HTERT RPE-1 (cell line): ENCODE measurements around the gene HK3.
"Not testable (repeated sequence)": the region's sequence is repeated elsewhere in the genome, so short reads cannot be mapped to it uniquely, and the experiment has no call there.

Experiments used
- in situ Hi-C: fragments of 300-500 bp; cut with MboI; formaldehyde crosslinking; loops from 4 replicates; pipeline ENCODE4 v1.14.3; 2020; ENCODE audit warnings: low sequenced_read_pairs

The HK3 gene

DNA sequence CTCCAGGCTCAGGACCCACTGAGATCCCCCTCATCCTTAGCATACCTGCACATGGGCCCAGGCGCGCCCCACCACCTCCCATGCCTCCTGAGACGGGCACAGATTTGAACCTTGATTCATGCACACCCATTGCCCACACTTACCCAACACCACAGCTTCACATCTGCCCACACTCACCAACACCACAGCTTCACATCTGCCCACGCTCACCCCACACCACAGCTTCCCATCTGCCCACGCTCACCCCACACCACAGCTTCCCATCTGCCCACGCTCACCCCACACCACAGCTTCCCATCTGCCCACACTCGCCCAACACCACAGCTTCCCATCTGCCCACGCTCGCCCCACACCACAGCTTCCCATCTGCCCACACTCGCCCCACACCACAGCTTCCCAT lies 28.5 kb downstream of the HK3 start:
- in situ Hi-C loops = not testable (repeated sequence)

DNA sequence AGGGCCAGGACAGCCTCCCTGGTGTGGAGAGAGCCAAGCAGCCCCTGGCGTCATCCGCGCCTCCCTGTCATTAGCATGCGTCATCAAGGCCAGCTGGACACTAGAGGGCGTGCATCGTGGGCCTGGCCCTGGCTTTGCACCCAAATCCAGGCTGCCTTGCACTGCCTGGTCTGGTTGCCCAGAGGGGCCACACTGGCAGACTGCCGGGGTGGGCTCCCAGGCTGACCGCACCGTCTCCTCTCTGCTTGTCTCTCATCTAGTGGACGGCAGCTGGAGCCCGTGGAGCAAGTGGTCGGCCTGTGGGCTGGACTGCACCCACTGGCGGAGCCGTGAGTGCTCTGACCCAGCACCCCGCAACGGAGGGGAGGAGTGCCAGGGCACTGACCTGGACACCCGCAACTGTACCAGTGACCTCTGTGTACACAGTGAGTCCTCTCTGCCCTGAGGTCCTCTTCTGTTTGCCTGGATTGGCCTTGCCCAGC lies 29.0 kb downstream of the HK3 start:
- in situ Hi-C loops = no loop called here

DNA sequence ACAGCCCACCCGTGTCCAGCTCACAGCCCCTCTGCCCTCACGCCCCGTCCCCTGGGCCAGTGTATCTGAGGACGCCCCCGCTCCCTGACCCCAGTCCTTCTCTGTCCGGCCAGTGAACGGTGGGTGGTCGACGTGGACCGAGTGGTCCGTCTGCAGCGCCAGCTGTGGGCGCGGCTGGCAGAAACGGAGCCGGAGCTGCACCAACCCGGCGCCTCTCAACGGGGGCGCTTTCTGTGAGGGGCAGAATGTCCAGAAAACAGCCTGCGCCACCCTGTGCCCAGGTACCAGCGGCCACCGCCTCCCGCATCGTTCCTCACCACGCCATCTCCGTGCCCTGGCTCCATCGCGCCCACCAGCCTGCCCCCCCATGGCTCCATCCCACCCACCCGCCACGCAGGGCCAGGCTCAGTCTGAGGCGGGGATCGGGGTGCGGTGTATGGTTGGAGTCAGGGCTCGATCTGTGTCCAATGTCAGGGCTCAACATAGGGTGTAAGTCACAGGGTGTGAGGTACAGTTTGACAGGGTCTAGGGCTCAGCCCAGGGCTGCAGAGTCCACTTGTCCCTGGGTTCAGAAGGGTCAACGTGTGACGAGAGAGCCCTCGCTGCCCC lies 29.5 kb downstream of the HK3 start:
- in situ Hi-C loops = no loop called here

DNA sequence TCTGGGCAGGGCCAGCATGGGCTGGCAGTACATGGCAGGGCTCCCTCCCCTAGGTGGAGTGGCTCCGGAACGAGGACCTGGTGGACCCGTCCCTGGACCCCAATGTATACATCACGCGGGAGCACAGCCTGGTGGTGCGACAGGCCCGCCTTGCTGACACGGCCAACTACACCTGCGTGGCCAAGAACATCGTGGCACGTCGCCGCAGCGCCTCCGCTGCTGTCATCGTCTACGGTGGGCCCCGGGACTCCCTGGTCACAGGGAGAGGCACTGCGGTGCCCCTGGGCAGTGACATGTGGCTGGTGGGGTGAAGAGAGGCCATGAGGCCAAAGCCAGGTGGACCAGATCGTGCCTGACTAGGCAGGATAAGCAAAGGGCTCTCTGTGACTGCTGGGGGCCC lies 30.4 kb downstream of the HK3 start:
- in situ Hi-C loops = no loop called here

DNA sequence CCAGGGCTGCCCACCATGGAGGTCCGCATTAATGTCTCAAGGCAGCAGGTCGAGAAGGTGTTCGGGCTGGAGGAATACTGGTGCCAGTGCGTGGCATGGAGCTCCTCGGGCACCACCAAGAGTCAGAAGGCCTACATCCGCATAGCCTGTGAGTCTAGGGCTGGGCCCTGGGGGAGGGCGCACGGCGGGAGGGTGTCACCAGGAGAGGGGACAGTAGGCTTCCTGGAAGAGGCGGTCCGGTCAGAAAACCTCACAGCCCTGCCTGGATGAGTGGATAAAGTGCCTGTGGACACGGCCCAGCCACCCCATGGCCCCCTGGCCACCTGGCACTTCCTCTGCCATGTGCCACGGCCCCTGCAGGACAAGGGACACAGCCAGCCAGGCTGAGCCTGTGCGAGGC lies 31.0 kb downstream of the HK3 start:
- in situ Hi-C loops = no loop called here

DNA sequence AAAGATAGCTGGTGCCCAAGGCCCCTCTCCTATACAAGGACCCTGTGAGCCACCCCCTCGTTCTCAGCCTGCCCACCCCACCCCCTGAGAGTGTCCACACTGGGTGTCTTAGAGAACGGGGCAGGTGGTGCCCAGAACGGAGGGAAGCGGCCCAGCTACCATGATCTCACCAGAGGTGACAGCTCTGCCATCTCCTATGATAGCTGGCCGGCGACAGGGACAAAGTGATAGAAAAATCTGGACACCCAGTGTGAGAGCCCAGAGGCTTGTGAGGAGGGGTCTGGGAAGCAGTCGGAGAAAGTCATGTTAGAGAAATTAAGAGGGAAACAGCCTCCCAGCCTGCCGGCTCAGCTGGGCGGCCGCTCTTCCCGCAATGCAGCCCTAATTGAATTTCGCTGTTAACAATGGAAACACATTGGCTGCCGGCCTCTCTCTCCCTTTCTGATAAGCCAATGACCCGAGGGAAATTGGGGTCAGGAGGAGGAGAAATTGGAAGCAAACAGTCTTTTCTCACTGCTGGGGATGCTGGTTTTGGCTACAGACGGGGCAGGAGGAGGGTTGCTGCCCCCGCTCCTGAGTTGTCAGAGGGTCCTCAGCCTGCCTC lies 32.3 kb downstream of the HK3 start:
- in situ Hi-C loops = no loop called here

DNA sequence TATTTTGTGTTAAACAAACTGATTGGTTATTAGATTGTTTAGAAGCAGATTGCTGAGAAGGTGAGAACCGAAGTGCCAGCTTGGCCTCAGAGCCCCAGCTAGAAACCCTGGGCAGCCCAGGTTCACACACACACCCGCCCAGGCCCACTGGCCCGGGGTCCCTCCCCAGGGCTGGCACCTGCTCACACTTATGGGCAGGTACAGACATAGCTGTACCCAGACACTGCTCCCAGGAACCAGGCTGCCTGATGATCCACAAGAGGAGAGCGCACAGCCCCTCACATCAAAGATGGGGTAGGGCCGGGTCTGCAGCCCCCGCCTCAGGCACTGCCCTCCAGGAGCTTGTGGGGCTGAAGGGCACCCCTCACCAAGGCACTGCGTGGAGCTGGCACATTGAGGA lies 33.2 kb downstream of the HK3 start:
- in situ Hi-C loops = no loop called here

DNA sequence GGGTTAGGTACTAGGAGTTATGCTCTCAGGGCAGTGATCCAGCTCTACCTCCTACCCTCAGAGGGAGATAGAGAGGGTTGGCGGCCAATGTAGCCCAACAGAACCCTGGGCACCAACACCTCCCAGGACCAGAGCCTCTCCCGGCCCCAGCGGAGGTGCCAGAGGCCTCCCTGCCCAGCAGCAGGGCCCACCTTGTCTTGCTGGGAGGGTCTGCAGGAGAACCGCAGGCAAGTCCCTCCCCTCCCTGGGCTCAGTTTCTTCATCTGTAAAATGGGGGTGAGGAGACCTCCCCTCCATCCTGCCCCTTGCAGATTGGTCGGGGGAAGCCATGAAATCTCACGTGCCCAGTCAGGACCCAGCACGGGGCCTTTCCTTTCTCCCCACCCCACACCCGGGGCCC lies 34.4 kb downstream of the HK3 start:
- in situ Hi-C loops = no loop called here

DNA sequence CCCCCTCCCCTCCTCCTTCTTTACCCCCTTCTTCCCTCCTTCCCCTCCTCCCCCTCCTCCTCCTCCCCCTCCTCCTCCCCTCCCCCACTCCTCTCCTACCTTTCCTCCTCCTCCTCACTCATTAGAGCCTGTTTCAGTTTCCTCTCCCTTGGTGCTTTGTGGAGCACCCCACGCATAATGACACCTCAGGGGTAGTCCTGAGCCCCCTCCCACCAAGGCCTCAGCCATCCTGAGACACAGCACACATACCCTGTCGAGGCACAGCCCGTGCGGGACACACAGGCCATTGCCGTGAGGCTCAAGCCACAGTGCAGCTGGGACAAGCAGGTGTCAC lies 35.4 kb downstream of the HK3 start:
- in situ Hi-C loops = no loop called here

DNA sequence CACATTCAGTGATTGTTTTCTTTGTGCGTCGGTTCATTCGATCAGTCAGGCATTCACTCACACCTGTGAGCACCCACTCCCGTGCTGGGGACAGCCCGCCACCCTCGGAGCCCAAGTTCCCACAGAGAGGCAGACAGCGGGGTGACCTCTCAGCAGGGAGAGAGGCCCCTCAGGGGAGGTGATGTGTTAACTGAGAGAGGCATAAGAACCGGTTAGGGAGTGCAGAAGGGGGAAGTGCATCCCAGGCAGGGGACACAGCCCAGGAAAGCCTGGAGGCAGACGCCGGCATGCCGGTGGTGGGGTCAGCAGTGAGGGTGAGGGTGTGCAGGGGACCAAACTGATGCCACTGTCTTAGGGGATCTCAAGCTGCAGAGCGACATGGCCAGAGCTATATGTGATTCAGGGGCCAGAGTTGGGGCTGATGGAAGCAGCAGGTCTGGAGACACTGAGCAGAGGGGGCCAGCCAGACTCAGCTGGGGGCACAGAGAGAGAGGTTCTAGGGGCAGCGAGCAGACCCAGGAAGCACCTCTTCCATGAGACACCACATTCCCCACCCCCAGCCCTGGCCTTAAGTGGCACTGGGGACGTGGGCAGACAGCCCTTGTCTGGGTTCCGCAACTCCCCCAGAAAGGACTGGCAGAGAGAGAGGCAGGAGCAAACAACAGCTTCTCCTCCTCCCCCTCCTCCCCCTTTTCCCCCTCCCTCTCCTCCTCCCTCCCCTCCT lies 35.9 kb downstream of the HK3 start:
- in situ Hi-C loops = no loop called here

DNA sequence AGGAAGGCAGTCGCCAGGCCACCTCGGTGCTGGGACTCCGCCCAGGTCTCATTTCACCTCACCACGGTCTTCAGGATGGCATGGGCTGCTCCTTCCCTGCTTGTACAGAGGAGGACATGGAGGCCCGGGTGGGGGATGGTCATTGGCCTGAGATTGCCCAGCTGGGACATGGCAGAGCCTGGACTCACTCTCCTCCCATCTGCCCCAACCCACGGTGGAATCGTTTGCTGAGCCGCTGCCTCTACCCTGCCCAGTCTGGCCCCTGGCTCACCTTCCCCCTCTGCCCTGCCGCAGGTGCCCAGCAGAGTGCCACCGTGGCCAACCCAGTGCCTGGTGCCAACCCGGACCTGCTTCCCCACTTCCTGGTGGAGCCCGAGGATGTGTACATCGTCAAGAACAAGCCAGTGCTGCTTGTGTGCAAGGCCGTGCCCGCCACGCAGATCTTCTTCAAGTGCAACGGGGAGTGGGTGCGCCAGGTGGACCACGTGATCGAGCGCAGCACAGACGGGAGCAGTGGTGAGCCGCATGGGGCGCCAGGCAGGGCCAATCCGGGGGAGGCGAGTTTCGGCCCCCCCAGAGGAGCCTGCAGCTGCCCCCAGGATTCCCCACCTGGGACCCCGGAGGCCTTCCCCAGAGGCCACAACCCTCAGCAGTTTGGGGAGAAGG lies 36.7 kb downstream of the HK3 start:
- in situ Hi-C loops = no loop called here

DNA sequence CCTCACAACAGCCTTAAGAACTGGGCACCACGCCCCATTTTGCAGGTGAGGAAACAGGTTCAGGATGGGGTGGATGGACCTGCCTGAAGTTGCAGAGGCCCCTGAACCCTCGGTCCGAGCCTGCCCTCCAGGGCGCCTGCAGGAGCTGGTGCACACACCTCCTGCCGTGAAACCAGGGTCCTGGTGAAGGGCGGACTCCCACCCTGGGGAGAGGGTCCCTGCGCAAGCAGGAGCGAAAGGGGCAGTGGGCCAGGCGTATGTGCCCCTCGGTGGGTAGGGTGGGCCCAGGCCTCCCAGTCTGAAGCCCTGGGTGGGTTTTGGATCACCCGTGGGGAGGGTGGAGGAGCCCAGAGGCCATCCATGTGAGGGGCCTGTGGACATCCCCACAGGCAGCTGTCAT lies 37.9 kb downstream of the HK3 start:
- in situ Hi-C loops = no loop called here

DNA sequence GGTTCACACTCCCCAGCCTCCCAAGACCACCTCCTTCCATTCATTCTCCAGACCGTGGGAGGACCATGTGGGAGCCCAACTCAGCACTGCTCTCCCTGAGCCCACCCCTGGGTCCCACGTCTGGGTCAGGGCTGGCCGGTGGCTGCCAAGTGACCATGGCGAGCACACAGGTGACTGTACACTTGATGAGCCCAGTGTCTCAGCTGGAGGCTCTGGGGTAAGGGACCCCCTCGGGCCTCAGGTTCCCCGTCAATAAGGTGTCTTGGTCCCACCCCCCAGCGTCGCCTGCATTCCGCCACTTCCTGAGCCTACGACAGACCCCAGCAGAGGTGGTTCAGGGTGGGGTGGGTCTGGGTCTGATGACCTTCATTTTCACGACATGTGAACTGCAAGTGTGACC lies 38.8 kb downstream of the HK3 start:
- in situ Hi-C loops = no loop called here

DNA sequence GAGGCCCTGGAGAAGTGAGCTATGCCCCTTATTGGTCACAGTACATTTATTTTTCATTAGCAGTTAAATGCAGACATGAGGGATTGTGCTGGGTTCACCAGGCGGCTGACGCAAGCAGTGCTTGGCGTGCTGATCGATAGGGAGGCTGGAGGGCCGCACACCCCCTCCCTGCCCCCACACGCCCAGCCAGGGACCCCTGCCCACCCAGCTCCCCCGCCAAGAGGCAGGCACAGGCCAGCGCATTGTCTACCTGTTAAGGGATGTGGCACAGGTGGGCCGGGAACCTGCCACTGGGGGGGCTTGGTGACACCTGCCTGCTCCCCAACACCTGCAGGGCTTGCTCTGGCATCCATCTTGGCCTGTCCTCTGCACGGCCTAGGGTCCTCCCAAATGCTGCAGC lies 39.2 kb downstream of the HK3 start:
- in situ Hi-C loops = no loop called here

DNA sequence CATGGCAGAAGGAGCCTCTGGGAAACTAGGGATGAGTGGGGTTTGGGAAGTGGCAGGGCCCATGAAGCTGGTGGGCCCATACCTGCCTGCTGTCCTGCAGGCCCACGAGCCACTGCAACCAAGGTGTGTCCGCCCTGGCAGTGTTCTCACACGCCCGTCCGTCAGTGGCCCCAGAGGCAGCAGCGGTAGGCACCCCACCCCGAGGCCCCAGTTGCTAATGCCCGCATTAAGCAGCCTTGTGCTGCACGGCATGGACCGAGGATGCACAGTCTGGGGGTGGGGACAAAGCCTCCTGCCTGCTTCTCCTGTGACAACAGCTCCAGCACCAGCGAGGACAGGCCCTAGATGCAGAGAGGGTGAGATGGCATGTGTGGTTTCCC lies 41.3 kb downstream of the HK3 start:
- in situ Hi-C loops = no loop called here

DNA sequence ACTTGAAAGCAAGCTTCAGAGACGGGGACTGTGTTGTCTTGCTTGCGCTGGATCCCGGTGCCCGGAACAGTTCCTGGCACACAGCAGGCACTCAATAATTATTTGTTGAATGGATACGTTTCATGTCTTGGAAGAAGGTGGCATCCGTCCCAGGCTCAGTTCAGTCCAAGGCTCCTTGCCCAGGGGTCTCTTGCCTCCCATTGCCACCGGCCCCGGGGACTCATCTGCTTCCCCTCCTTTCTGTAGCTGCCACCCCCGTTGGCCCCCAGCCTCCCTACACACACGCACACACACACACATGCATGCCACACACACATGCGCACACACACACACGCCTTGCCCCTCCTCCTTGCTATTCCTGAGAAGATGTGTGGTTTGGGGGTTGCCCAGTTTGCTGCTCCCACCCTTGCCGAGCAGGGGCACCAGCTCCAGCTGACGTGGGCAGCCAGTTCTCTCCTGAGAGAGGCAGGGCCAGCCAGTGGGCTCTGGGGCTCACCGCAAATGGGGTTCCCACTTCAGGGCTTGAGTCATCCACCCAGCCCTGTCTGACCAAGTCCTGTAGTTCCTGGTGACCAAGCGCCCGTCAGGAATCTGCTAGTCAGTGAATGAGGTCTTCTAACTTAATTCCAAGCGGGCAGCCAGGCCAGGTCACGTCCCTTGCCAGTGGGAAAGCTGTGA lies 41.8 kb downstream of the HK3 start:
- in situ Hi-C loops = no loop called here

DNA sequence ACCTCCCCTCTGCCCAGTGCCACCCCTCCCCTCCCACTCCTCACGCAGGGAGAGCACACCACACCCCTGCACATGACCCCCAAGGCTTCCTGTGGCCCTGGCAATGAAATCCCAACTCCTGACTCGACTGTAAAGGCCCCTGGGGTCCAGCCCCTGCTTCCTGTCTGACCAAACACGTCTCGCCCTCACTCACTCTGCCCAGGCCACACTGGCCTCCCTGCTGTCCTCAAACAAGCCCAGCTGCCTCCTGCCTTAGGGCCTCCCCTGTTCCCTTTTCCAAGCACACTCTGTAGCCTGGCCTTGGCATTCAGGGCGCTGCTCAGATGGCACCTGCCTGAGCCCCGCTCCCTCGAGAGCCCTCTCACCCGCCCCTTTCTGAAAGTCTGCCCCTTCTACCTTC lies 42.4 kb downstream of the HK3 start:
- in situ Hi-C loops = no loop called here

DNA sequence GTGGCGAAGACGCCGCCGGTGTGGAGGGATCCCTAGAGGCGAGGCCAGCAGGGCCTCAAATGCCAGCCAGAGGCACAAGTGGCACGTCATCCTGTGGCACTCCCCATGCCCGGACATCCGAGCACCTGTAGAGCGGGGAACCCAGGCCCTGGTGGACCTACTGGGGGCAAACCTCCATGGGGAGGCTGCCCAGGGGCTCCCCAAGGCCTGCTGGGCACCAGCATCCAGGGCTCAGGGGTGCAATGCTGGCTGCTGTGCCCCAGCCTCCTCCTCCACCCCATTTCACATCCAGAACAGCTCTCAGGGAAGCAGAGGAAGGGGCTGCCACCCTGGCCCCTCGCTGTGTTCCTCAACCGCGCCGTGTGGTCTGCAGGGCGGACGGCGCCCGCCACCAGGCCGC lies 43.5 kb downstream of the HK3 start:
- in situ Hi-C loops = no loop called here

DNA sequence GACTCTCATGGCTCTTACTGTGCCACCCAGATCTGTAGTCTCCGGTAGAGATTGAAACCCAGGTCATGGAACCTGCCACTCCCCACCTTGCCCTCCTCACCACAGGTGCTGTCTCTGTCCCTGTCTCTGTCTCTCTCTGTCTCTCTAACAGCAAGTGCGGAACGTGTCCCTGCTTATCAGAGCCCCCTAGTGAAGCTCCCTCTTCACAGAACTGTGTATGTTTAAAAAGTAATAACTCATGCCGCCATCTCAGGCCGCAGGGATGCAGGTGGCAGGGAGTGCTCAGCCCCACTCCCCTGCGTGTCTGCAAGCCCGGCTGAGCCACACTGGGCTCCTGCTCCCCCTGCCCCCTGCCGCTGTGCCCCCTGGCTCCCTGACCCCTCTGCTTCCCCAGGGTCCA lies 45.0 kb downstream of the HK3 start:
- in situ Hi-C loops = no loop called here

DNA sequence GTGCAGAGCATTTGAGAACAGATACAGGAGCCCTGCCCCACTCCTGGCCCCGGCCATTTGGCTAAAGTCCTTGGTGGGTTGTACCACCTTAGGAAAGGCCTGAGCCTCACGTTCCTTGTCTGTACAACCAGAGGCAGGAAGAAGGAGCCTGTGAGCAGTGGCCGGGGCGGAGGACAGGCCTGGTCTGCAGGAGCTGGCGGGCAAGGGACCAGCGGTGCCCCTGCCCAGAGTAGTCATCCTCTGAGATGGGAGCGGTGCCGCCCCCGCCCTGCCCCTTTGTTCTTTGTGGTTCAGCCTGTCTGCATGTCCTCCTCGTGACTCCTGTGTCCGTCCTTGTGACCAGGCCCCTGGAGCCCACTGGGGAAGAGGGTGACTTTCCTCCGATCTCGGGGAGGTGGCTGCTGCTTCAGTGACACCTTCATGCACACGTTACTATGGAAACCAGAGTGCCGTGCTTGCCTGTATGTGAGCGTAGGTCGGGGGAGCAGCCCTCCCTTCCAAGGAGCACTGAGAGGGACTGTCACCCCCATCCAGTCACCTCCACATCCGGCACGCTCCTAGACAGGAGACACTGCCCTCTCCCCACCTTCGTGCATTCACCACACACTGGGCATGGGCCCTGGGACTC lies 45.9 kb downstream of the HK3 start:
- in situ Hi-C loops = no loop called here
